Adrenal gland (tissue), 12 donors: ENCODE results near the gene ERC1. TPM values are rescaled to one million over a fixed set of nuclear protein-coding genes. Genes with fewer than 3 reads are reported as not detected.

Experiments
- DNase-seq, 7 donors: peaks; one replicate each; pipeline ENCODE4 v3.0.0-alpha.2; 2019 to 2020
- H3K27ac ChIP-seq, 5 donors: fragments of 200-600 bp; sonication (generic) in 4 of 5; 1 replicate in 3 of 5; 2 replicates in 2 of 5; pipeline versions ENCODE4 v1.5.1 to v1.8.0; 2016 to 2020; ENCODE audit warnings: mild to moderate bottlenecking in 1 of 5
- H3K27me3 ChIP-seq: fragments of 200-600 bp; 2 replicates; pipeline ENCODE4 v1.8.0; 2021
- H3K36me3 ChIP-seq, 2 donors: fragments of 200-600 bp; replicated peaks in 1 of 2; 1 replicate in 1 of 2; 2 replicates in 1 of 2; pipeline versions ENCODE4 v1.5.1 to v1.8.0; 2018 to 2022
- H3K4me1 ChIP-seq, 2 donors: fragments of 200-600 bp; replicated peaks in 1 of 2; 1 replicate in 1 of 2; 2 replicates in 1 of 2; pipeline versions ENCODE4 v1.5.1 to v1.8.0; 2018 to 2021
- H3K4me3 ChIP-seq, 4 donors: fragments of 200-600 bp; sonication (generic) in 3 of 4; one replicate each; pipeline ENCODE4 v1.5.1; 2016 to 2018
- H3K9me3 ChIP-seq, 3 donors: fragments of 200-600 bp; sonication (generic) in 1 of 3; replicated peaks in 1 of 3; 1 replicate in 2 of 3; 2 replicates in 1 of 3; pipeline versions ENCODE4 v1.5.1 to v1.8.0; 2016 to 2021
- CTCF ChIP-seq, 6 experiments: fragments of 450-650 bp in 4 of 6; fragments of 200-600 bp in 2 of 6; sonication (generic) in 1 of 6; IDR thresholded peaks; 1 replicate in 5 of 6; 2 replicates in 1 of 6; pipeline versions ENCODE4 v1.5.1 to v1.8.0; 2016 to 2021; ENCODE audit warnings: antibody characterized with exemption in 6 of 6, mild to moderate bottlenecking in 2 of 6, moderate library complexity in 1 of 6
- POLR2A ChIP-seq, 2 donors: fragments of 450-650 bp; IDR thresholded peaks; one replicate each; pipeline ENCODE4 v1.6.1; 2017; ENCODE audit warnings: antibody characterized with exemption in 2 of 2, mild to moderate bottlenecking in 2 of 2, moderate library complexity in 1 of 2
- WGBS, 4 donors: extraction: QIAGEN DNeasy Blood & Tissue Kit in 2 of 4; methylation state at CpG; one replicate each; pipeline versions ENCODE4 v1.1.5 to v1.1.7; 2013 to 2017; 5-methylcytosine and 5-hydroxymethylcytosine counted together
- intact Hi-C, 2 donors: fragments of 100-400 bp; cut with DNase I; formaldehyde crosslinking; loops; one replicate each; pipeline versions ENCODE4 v1.14.1 to v1.15.0; 2022 to 2023
- polyA plus RNA-seq, 3 donors: library from polyadenylated mRNA; stranded (reverse); fragments of 200-250 nt in 2 of 3; fragments of 350-450 nt in 1 of 3; fragmentation: Illumina TruSeq in 1 of 3; extraction: RNeasy Lipid Tissue Mini Kit (QIAGEN cat#74804) in 1 of 3; gene quantifications; one replicate each; pipeline ENCODE4 v1.2.3, GENCODE V29; 2013 to 2014
- total RNA-seq, 9 donors: library from RNA; depleted of rRNA in 4 of 9; stranded (reverse); fragments of >200 nt in 4 of 9; fragments of 120-200 nt in 1 of 9; fragmentation: NEBNext Ultra II Directional in 1 of 9; extraction: Animal tissue kit (Norgen Biotek cat#: 25700) in 1 of 9; gene quantifications; one replicate each; pipeline versions ENCODE4 v1.1.0 to v1.2.4, GENCODE V29; 2013 to 2023
- donor health status: healthy with polysubstance abuse.
- donor health status: Bipolar disorder and iron deficiency.
- donor health status: DM: yes; HTN: yes; CAD: no.
- donor health status: DM: no; HTN: no; CAD: no.
- donor health status: DM: no; HTN: no; CAD: no.
- donor health status: DM: yes; HTN: yes; CAD: no.

The ERC1 gene
- total and polyA plus RNA-seq, 12 donors = 4.1 to 79.5 (median 40.2) TPM

DNA sequence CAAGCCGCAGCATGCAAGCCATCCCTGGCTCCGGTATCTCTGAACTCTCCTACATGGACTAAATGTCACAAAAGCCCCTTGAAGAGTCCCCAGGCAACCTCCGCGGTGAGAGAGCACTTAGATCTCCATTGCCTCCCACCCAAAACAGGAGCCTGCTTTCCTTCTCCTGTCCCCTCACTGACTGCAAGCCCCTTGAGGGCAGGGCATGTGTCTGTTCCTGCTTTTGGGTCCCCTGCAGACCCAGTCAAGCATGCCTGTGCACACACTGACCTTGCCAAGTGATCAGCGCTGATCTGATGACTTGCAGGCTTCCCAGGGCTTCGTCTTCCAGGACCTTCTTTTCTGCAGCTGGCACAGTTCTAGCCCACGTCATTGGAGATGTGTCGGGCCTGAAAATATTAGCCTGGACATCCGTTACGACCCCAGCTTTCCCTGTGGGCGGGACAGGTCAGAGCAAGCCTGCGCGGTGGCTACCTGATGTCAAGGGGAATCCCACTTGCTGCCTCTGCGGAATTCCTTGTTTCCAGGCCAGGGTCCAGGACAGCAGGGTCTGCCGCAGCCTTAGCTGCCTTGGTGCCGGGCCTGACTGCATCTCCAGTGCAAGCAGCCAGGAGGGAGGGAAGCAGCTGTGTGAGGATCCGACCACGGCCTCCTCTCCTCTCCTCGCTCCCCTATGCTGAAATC, 510.8 kb downstream of the ERC1 start:
- Histone ChIP-seq H3K9me3 (no peaks in the 10 kb centered on the region), H3K4me3 (no peak overlapping the region), H3K4me1 (no peaks in the 10 kb centered on the region), H3K27me3 (no peaks in the 10 kb centered on the region), H3K36me3 (no peaks in the 10 kb centered on the region), H3K27ac (no peak overlapping the region)
- 86 to 94% (median 90%) methylated on average over 11 to 19 of the region's 19 CpGs for WGBS, 4 donors
- DNase-seq = peak in 2 of 7 donors; percentile 8 to 40
- intact Hi-C loops = no loop called here
- TF ChIP-seq POLR2A (IDR thresholded peaks at IDR 0.05) (no peak), CTCF (IDR thresholded peaks at IDR 0.05) (no peak)

DNA sequence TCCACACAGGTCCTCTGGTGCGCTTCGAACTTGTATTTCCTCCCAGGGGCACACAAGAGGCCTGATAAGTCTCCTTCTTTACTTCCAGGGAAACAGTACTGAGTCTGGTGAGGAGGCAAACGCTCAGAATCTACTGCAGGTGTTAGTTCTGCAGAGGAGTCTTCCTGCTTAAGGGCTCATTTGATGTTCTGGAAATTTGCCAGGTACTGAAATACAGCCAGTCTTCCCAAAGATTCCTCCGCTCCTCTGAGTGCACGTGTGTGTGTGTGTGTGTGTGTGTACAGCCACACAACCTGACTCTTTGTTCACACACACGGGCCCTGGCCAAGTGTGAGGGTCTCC, 511.3 kb downstream of the ERC1 start:
- no peak for DNase-seq
- intact Hi-C loops = no loop called here
- H3K27ac ChIP-seq = no peak overlapping the region
- no peak overlapping the region for H3K4me3 ChIP-seq
- no peak for TF ChIP-seq CTCF (IDR thresholded peaks at IDR 0.05)
- no peak for TF ChIP-seq POLR2A (IDR thresholded peaks at IDR 0.05)
- no peaks in the 10 kb centered on the region for H3K9me3 ChIP-seq
- WGBS, 4 donors = 47 to 59% (median 53%) methylated on average over 6 of the region's 6 CpGs
- no peaks in the 10 kb centered on the region for H3K27me3 ChIP-seq
- no peaks in the 10 kb centered on the region for H3K36me3 ChIP-seq
- H3K4me1 ChIP-seq = no peaks in the 10 kb centered on the region

GRCh38 chr12:1502831-1503230, 511.8 kb downstream of the ERC1 start:
- intact Hi-C loops = no loop called here
- Histone ChIP-seq H3K4me3 (no peak overlapping the region), H3K4me1 (no peaks in the 10 kb centered on the region), H3K27ac (no peak overlapping the region), H3K9me3 (no peaks in the 10 kb centered on the region), H3K27me3 (no peaks in the 10 kb centered on the region), H3K36me3 (no peaks in the 10 kb centered on the region)
- 76 to 83% (median 80%) methylated on average over 12 to 13 of the region's 13 CpGs for WGBS, 4 donors
- no peak for TF ChIP-seq CTCF (IDR thresholded peaks at IDR 0.05)
- TF ChIP-seq POLR2A (IDR thresholded peaks at IDR 0.05) = no peak
- peak in 2 of 7 donors; percentile 1 to 5 for DNase-seq

- peak in 1 of 7 donors; percentile 41 for DNase-seq
- intact Hi-C loops = no loop called here
- H3K4me1 ChIP-seq = no peaks in the 10 kb centered on the region
- no peak overlapping the region for H3K4me3 ChIP-seq
- no peak for TF ChIP-seq CTCF (IDR thresholded peaks at IDR 0.05)
- TF ChIP-seq POLR2A (IDR thresholded peaks at IDR 0.05) = no peak
- WGBS, 4 donors = 84 to 86% (median 84%) methylated on average over 18 to 22 of the region's 22 CpGs
- no peaks in the 10 kb centered on the region for H3K27me3 ChIP-seq
- no peak overlapping the region for H3K27ac ChIP-seq
- no peaks in the 10 kb centered on the region for H3K36me3 ChIP-seq
- no peaks in the 10 kb centered on the region for H3K9me3 ChIP-seq
Measured at GRCh38 chr12:1503281-1503711, 512.3 kb downstream of the ERC1 start.
